Effector memory CD4-positive, alpha-beta T cell (primary cell): ENCODE data around the gene PGLYRP4.
"Not testable (repeated sequence)": the region's sequence is repeated elsewhere in the genome, so short reads cannot be mapped to it uniquely, and the experiment has no call there.

Experiments
- DNase-seq, 3 donors: peaks; one replicate each; pipeline ENCODE4 v3.0.0-alpha.2; 2020
- H3K27ac ChIP-seq: 2 replicates; pipeline ENCODE4 v1.7.0; 2013; ENCODE audit warnings: mild to moderate bottlenecking, low read length, moderate library complexity; ENCODE audit not compliant: insufficient read depth, poor library complexity, severe bottlenecking
- H3K27me3 ChIP-seq: replicated peaks from 2 replicates; pipeline ENCODE4 v1.7.0; 2013; ENCODE audit warnings: mild to moderate bottlenecking, low read length; ENCODE audit not compliant: insufficient read depth, control insufficient read depth, poor library complexity, severe bottlenecking
- H3K36me3 ChIP-seq: 2 replicates; pipeline ENCODE4 v1.7.0; 2013; ENCODE audit warnings: mild to moderate bottlenecking, low read length, moderate library complexity; ENCODE audit not compliant: control insufficient read depth, insufficient read depth
- H3K4me1 ChIP-seq: 2 replicates; pipeline ENCODE4 v1.7.0; 2013; ENCODE audit warnings: low read length, mild to moderate bottlenecking; ENCODE audit not compliant: control insufficient read depth, insufficient read depth, poor library complexity, severe bottlenecking
- H3K4me3 ChIP-seq: 2 replicates; pipeline ENCODE4 v1.7.0; 2013; ENCODE audit warnings: low read length, low read depth, mild to moderate bottlenecking; ENCODE audit not compliant: insufficient read depth, poor library complexity, severe bottlenecking
- H3K9me3 ChIP-seq: 2 replicates; pipeline ENCODE4 v1.7.0; 2013; ENCODE audit warnings: mild to moderate bottlenecking, low read length, moderate library complexity; ENCODE audit not compliant: control insufficient read depth

PGLYRP4 gene

GRCh38 chr1:153349363-153350320 is 1.0 kb upstream of the PGLYRP4 start:
- no peak for DNase-seq
- peaks cover 14% of the 10 kb centered on the region for H3K4me1 ChIP-seq
- no peak overlapping the region for H3K4me3 ChIP-seq
- no peaks in the 10 kb centered on the region for H3K9me3 ChIP-seq
- H3K27me3 ChIP-seq, result no peaks in the 10 kb centered on the region
- no peaks in the 10 kb centered on the region for H3K36me3 ChIP-seq
- H3K27ac ChIP-seq, result no peak overlapping the region

- Histone ChIP-seq H3K4me1 (peaks cover 14% of the 10 kb centered on the region), H3K4me3 (no peak overlapping the region), H3K27me3 (no peaks in the 10 kb centered on the region), H3K27ac (no peak overlapping the region), H3K9me3 (no peaks in the 10 kb centered on the region), H3K36me3 (no peaks in the 10 kb centered on the region)
- no peak for DNase-seq
Measured at GRCh38 chr1:153347856-153348255, 785 bp downstream of the PGLYRP4 start.

- H3K4me3 ChIP-seq, H3K9me3 ChIP-seq, H3K27me3 ChIP-seq, H3K36me3 ChIP-seq, H3K27ac ChIP-seq, DNase-seq: not testable (repeated sequence)
- peaks cover 14% of the 10 kb centered on the region for H3K4me1 ChIP-seq
Measured at GRCh38 chr1:153347049-153347448, 1.6 kb downstream of the PGLYRP4 start.

GRCh38 chr1:153346077-153346723 is 2.4 kb downstream of the PGLYRP4 start:
- H3K27me3 ChIP-seq, result no peaks in the 10 kb centered on the region
- peaks cover 14% of the 10 kb centered on the region for H3K4me1 ChIP-seq
- no peaks in the 10 kb centered on the region for H3K9me3 ChIP-seq
- no peak overlapping the region for H3K4me3 ChIP-seq
- H3K36me3 ChIP-seq, result no peaks in the 10 kb centered on the region
- no peak overlapping the region for H3K27ac ChIP-seq
- DNase-seq, result no peak

DNA sequence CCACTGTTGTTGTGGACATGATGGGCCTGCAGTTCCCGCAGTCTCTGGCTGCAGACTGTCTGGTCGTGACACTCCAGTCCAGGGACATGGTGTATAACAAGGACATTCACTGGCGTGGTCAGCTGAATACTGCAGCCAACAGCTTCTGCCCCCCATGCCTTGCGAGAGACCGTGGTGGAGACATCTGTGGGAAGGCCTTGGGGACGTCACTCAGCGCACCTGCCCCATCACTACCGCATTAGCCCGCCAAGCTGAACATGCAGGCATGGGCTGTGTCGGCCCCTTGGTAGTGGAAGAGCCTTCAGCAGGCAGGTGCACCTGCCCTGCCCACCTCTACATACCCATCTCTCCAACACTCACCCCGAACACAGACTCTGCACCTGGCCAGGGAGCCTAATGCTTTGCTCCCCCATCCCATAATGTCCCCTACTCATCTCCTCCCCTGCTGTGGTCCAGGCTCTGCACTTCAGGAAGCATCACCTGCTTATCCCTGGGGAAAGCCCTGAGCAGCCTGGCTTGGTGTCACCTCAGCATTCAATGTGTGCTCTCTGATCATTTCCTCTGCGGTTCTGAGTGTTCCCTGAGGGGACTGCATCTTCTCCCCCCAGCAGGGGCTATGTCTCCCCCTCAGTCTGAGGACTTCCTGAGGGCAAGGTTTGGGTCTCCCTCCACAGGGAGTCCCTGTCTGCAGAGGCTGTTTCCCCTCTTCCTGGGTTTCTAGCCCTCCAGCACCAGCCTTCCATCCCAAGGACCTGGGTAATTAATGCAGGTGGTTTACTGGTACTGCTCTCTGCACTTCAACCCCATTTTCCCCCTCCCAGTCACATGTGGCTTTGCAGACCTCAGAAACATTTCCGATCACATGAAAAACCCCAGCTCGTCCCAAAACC is 3.2 kb downstream of the PGLYRP4 start:
- no peak overlapping the region for H3K27ac ChIP-seq
- H3K9me3 ChIP-seq, result no peaks in the 10 kb centered on the region
- no peaks in the 10 kb centered on the region for H3K36me3 ChIP-seq
- H3K4me1 ChIP-seq, result peaks cover 14% of the 10 kb centered on the region
- no peak for DNase-seq
- no peak overlapping the region for H3K4me3 ChIP-seq
- no peaks in the 10 kb centered on the region for H3K27me3 ChIP-seq

DNA sequence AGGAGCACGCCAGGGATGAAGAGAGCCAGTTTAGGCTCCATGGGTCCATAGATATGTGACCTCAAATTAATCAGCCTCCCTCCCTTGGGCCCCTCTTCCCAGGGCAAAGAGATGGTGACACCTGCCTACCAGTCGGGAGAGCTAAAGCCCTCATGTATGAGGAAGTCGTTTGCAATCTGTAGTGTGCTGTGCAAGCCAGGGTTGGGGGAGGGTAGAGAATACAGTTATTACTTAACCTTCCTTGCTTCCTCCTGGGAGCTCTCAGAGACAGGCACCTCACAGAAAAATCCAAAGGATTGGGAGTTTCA is 4.0 kb downstream of the PGLYRP4 start:
- no peaks in the 10 kb centered on the region for H3K9me3 ChIP-seq
- peaks cover 18% of the 10 kb centered on the region for H3K4me1 ChIP-seq
- no peak for DNase-seq
- no peak overlapping the region for H3K27ac ChIP-seq
- H3K27me3 ChIP-seq, result no peaks in the 10 kb centered on the region
- no peak overlapping the region for H3K4me3 ChIP-seq
- no peaks in the 10 kb centered on the region for H3K36me3 ChIP-seq

- no peak overlapping the region for H3K4me3 ChIP-seq
- no peaks in the 10 kb centered on the region for H3K27me3 ChIP-seq
- H3K9me3 ChIP-seq, result no peaks in the 10 kb centered on the region
- DNase-seq, result no peak
- H3K36me3 ChIP-seq, result no peaks in the 10 kb centered on the region
- H3K4me1 ChIP-seq, result peaks cover 18% of the 10 kb centered on the region
- H3K27ac ChIP-seq, result no peak overlapping the region
Measured at GRCh38 chr1:153343811-153344717, 4.6 kb downstream of the PGLYRP4 start.

GRCh38 chr1:153343040-153343681 is 5.5 kb downstream of the PGLYRP4 start:
- no peaks in the 10 kb centered on the region for H3K27me3 ChIP-seq
- H3K4me3 ChIP-seq, result no peak overlapping the region
- DNase-seq, result no peak
- peaks cover 18% of the 10 kb centered on the region for H3K4me1 ChIP-seq
- H3K27ac ChIP-seq, result no peak overlapping the region
- no peaks in the 10 kb centered on the region for H3K36me3 ChIP-seq
- H3K9me3 ChIP-seq, result no peaks in the 10 kb centered on the region

DNA sequence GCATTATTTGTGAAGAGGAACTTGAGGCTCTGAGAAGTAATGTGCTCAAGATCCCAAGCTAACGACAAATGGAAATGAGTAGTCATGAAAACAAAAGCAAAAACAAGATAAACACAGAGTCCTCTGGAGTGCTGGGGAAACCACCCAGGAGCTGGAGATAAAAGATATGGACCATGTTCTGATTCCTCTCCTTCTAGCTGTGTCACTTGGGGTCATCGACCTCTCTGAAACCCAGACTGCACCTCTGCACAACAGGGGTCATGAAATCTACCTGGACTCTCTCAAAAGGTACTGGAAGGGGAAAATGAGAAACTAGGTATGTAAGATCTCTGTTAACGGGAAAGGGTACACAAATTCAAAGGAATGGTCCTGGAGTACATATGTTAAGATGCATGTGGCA is 6.5 kb downstream of the PGLYRP4 start:
- Histone ChIP-seq H3K27ac (no peak overlapping the region), H3K36me3 (no peaks in the 10 kb centered on the region), H3K4me1 (peaks cover 18% of the 10 kb centered on the region), H3K9me3 (no peaks in the 10 kb centered on the region), H3K27me3 (no peaks in the 10 kb centered on the region), H3K4me3 (no peak overlapping the region)
- DNase-seq, result no peak
